Uterine smooth muscle cell (primary cell): Measurements from ENCODE around the gene PLEKHA1. TPM values are rescaled to one million over a fixed set of nuclear protein-coding genes. Genes with fewer than 3 reads are reported as not detected.

ENCODE experiments used
- total RNA-seq: library from RNA; depleted of rRNA; stranded (reverse); fragments of >200 nt; gene quantifications from 2 replicates; pipeline ENCODE4 v1.2.3, GENCODE V29; 2014

Gene PLEKHA1
- total RNA-seq: 8.6 and 11.9 TPM in 2 replicates

GRCh38 chr10:122374237-122374858, at the start of gene PLEKHA1:
TSS of gene PLEKHA1 (plus strand) at chr10:122374708. CDS start at chr10:122393201, 18,493 bp downstream.

GRCh38 chr10:122454603-122455080, 80.1 kb downstream of the PLEKHA1 start, which contains the start of gene ARMS2:
TSS of gene ARMS2 (plus strand) at chr10:122454653. CDS start at chr10:122454728, 75 bp downstream.

GRCh38 chr10:122461367-122461728, 86.8 kb downstream of the PLEKHA1 start, which contains the start of gene HTRA1:
TSS of gene HTRA1 (plus strand) at chr10:122461553. CDS start at chr10:122461653, 100 bp downstream.

Other genes with a start within 250 kb of the PLEKHA1 start
- not detected in 2 replicates for gene BTBD16, start 103.4 kb upstream of the PLEKHA1 start, total RNA-seq
- not detected in 2 replicates for gene ARMS2, start 79.9 kb downstream of the PLEKHA1 start, total RNA-seq
- gene HTRA1, start 86.8 kb downstream of the PLEKHA1 start, total RNA-seq: 44.5 and 158 TPM in 2 replicates
- gene DMBT1, start 186.0 kb downstream of the PLEKHA1 start, total RNA-seq: under 0.01 TPM in 2 replicates